Embryonic facial prominence (tissue), 1 donor: ENCODE data around the gene MORN5.

Experiments used
- DNase-seq: peaks from one replicate; pipeline ENCODE4 v3.0.0-alpha.2; 2016; ENCODE audit errors: extremely low spot score

MORN5 gene

GRCh38 chr9:122232796-122233306 is 73.1 kb downstream of the MORN5 start:
- no peak for DNase-seq

GRCh38 chr9:122234022-122234748 is 74.5 kb downstream of the MORN5 start:
- DNase-seq: no peak

GRCh38 chr9:122236681-122237080 is 77.0 kb downstream of the MORN5 start:
- DNase-seq: no peak

- no peak for DNase-seq
Measured at GRCh38 chr9:122239722-122240121, 80.0 kb downstream of the MORN5 start.

GRCh38 chr9:122244349-122244748 is 84.6 kb downstream of the MORN5 start:
- DNase-seq: no peak

GRCh38 chr9:122246666-122247065 is 87.0 kb downstream of the MORN5 start:
- DNase-seq: no peak

- no peak for DNase-seq
Measured at GRCh38 chr9:122248448-122248865, 88.7 kb downstream of the MORN5 start.
